NOMO-1 treated with dmso at 0.1 percent for 144 hours (cell line): Measurements from ENCODE around the gene TMEM234.
A peak's percentile ranks its signal among the peaks of the same experiment; 100 is the strongest.

Source experiments
- DNase-seq: peaks from one replicate; lab custom pipeline; 2025; ENCODE audit not compliant: unreplicated experiment; lab: John Stamatoyannopoulos, UW

The TMEM234 gene

GRCh38 chr1:32180186-32181060, 41.7 kb downstream of the TMEM234 start:
- DNase-seq, result no peak

GRCh38 chr1:32179443-32180185, 42.5 kb downstream of the TMEM234 start, which contains the start of gene TXLNA:
TSS of gene TXLNA (plus strand) at chr1:32179675. CDS start at chr1:32180346, 671 bp downstream.
- DNase-seq, result peak; percentile 91

GRCh38 chr1:32179193-32179442, 43.0 kb downstream of the TMEM234 start:
- no peak for DNase-seq

- DNase-seq, result peak; percentile 58
Observed at GRCh38 chr1:32178380-32179192, 43.6 kb downstream of the TMEM234 start.

GRCh38 chr1:32172621-32173245, 49.4 kb downstream of the TMEM234 start:
- no peak for DNase-seq

- no peak for DNase-seq
Observed at GRCh38 chr1:32170991-32171390, 51.2 kb downstream of the TMEM234 start.
